MCF 10A (cell line): ENCODE measurements around the gene STOX2. TPM values are rescaled to one million over a fixed set of nuclear protein-coding genes. Genes with fewer than 3 reads are reported as not detected.

Experiments
- BruUV-seq: library from RNA; stranded (reverse); fragments of 400-500 nt; replicated peaks from 2 replicates; lab custom pipeline; 2021; lab: Mats Ljungman, UMichigan
- CTCF ChIA-PET: fragments of 300-600 bp; sonication (Branson Sonifier 250); formaldehyde crosslinking; extraction: SDS; loops from one replicate; lab custom pipeline; 2021; ENCODE audit warnings: antibody characterized with exemption, inconsistent platforms; lab: Yijun Ruan, JAX
- POLR2A ChIA-PET: fragments of 300-600, 350-650 bp; sonication (Branson Sonifier 250); formaldehyde crosslinking; extraction: SDS; loops from one replicate; lab custom pipeline; 2020; ENCODE audit warnings: antibody characterized with exemption, inconsistent platforms; lab: Yijun Ruan, JAX
- DNase-seq: peaks from one replicate; pipeline ENCODE4 v3.0.0-alpha.2; 2018; ENCODE audit not compliant: unreplicated experiment
- H3K27ac Mint-ChIP-seq: one replicate; pipeline ENCODE4 v1.8.0; 2022; ENCODE audit warnings: mild to moderate bottlenecking, low read depth, mixed read lengths; ENCODE audit not compliant: unreplicated experiment
- H3K27me3 Mint-ChIP-seq: one replicate; pipeline ENCODE4 v1.8.0; 2022; ENCODE audit warnings: mixed read lengths; ENCODE audit not compliant: insufficient read depth, unreplicated experiment
- H3K36me3 Mint-ChIP-seq: one replicate; pipeline ENCODE4 v1.8.0; 2022; ENCODE audit warnings: mild to moderate bottlenecking, moderate library complexity, mixed read lengths; ENCODE audit not compliant: insufficient read depth, unreplicated experiment
- H3K4me1 Mint-ChIP-seq: one replicate; pipeline ENCODE4 v1.8.0; 2022; ENCODE audit warnings: mixed read lengths; ENCODE audit not compliant: insufficient read depth, unreplicated experiment
- H3K4me3 Mint-ChIP-seq: one replicate; pipeline ENCODE4 v1.8.0; 2022; ENCODE audit warnings: mild to moderate bottlenecking, moderate library complexity, mixed read lengths; ENCODE audit not compliant: unreplicated experiment
- H3K9me3 Mint-ChIP-seq: one replicate; pipeline ENCODE4 v1.8.0; 2022; ENCODE audit warnings: mixed read lengths; ENCODE audit not compliant: unreplicated experiment
- intact Hi-C: fragments of 100-400 bp; cut with micrococcal nuclease; formaldehyde crosslinking; loops from 2 replicates; pipeline ENCODE4 v1.14.1; 2022
- total RNA-seq: library from RNA; stranded (reverse); gene quantifications from 2 replicates; pipeline ENCODE4 v1.2.3, GENCODE V29; 2022
- TF ChIP-seq, protein P1 (sequence below): fragments of 200-600 bp; IDR thresholded peaks from one replicate; pipeline ENCODE4 v1.8.0; 2022; ENCODE audit warnings: antibody characterized with exemption, mild to moderate bottlenecking; ENCODE audit not compliant: unreplicated experiment

Gene STOX2
- total RNA-seq, 1 experiment from 2014 or later = 1.1 TPM

DNA sequence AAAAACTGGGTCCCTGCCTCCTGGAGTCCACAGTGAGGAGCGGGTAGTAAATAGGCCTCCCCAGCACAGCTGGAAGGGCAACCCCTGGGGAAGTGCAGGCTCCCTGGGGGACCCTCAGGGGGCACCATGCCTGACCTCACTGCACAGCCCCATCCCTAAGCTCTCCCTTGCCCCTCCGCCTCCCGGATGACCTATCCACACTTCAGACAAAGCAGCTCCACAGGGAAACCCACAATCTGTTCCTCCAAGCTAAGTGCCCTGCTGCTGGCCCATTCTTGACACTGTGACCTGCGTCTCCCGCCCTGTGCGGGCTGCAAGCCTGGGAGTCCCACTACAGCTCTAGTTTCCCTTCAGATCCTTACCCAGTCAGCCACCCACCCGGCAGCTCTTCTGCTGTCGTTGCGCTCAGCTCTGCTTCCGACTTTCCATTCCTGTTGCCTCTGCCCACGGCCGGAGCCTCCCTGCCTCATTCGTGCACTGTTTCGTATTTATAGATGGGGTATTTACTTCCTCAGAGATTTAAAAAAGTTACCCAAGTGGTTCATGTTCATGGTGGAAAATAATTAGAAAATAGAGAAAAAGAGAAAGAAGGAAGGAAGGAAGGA is 47.0 kb upstream of the STOX2 start:
- ChIA-PET POLR2A (no interaction called here), CTCF (interaction anchor here (0.5 to 1.4 kb wide), 3 partner anchors 15 to 52 kb away, joined by 3 to 6 read pairs (median 3); no protein-coding TSS in a partner anchor)
- intact Hi-C loops = no loop called here
- TF ChIP-seq, protein P1, sequence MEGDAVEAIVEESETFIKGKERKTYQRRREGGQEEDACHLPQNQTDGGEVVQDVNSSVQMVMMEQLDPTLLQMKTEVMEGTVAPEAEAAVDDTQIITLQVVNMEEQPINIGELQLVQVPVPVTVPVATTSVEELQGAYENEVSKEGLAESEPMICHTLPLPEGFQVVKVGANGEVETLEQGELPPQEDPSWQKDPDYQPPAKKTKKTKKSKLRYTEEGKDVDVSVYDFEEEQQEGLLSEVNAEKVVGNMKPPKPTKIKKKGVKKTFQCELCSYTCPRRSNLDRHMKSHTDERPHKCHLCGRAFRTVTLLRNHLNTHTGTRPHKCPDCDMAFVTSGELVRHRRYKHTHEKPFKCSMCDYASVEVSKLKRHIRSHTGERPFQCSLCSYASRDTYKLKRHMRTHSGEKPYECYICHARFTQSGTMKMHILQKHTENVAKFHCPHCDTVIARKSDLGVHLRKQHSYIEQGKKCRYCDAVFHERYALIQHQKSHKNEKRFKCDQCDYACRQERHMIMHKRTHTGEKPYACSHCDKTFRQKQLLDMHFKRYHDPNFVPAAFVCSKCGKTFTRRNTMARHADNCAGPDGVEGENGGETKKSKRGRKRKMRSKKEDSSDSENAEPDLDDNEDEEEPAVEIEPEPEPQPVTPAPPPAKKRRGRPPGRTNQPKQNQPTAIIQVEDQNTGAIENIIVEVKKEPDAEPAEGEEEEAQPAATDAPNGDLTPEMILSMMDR = no peak
- H3K4me3 Mint-ChIP-seq = no peak overlapping the region
- no peak overlapping the region for H3K27ac Mint-ChIP-seq
- no peaks in the 10 kb centered on the region for H3K9me3 Mint-ChIP-seq
- no peak for DNase-seq
- no peaks in the 10 kb centered on the region for H3K36me3 Mint-ChIP-seq
- no peaks in the 10 kb centered on the region for H3K27me3 Mint-ChIP-seq
- BruUV-seq = no TSS peak
- H3K4me1 Mint-ChIP-seq = no peaks in the 10 kb centered on the region

DNA sequence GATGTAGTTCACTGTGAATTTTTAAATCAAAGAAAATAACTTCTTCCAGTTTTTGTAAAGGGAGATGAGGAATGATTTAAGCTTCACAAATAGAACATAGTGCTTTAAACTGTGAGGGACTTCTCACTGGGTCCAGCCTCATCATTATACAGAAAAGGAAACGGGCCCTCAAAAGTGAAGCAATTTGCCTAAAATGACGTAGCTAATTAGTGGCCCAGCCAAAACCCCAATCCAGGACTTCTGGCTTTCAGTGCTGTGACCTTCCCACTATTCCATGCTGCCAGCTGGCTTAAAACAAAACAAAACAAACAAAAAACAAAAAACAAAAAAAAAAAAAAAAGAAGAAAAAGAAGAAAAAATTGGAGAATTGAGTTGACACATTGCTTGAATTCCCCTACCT is 45.0 kb upstream of the STOX2 start:
- TF ChIP-seq, protein P1 = no peak
- Mint-ChIP-seq H3K9me3 (no peaks in the 10 kb centered on the region), H3K27ac (no peak overlapping the region), H3K4me3 (no peak overlapping the region), H3K4me1 (no peaks in the 10 kb centered on the region), H3K27me3 (peaks cover 9% of the 10 kb centered on the region), H3K36me3 (no peaks in the 10 kb centered on the region)
- intact Hi-C loops = no loop called here
- no TSS peak for BruUV-seq
- ChIA-PET POLR2A (no interaction called here), CTCF (interaction anchor here (0.6 kb wide), 1 partner anchor 751 kb away, joined by 3 read pairs; no protein-coding TSS in a partner anchor)
- DNase-seq = no peak

- H3K27ac Mint-ChIP-seq = no peak overlapping the region
- H3K4me1 Mint-ChIP-seq = no peaks in the 10 kb centered on the region
- no TSS peak for BruUV-seq
- intact Hi-C loops = no loop called here
- TF ChIP-seq, protein P1 = no peak
- no peaks in the 10 kb centered on the region for H3K9me3 Mint-ChIP-seq
- CTCF ChIA-PET = interaction anchor here (0.6 to 1.4 kb wide), 2 partner anchors 232 to 307 kb away, joined by 3 to 4 read pairs; no protein-coding TSS in a partner anchor
- H3K27me3 Mint-ChIP-seq = peaks cover 11% of the 10 kb centered on the region
- POLR2A ChIA-PET = no interaction called here
- no peak overlapping the region for H3K4me3 Mint-ChIP-seq
- H3K36me3 Mint-ChIP-seq = no peaks in the 10 kb centered on the region
- no peak for DNase-seq
These were observed 44.4 kb upstream of the STOX2 start for GRCh38 chr4:183860731-183861130.

DNA sequence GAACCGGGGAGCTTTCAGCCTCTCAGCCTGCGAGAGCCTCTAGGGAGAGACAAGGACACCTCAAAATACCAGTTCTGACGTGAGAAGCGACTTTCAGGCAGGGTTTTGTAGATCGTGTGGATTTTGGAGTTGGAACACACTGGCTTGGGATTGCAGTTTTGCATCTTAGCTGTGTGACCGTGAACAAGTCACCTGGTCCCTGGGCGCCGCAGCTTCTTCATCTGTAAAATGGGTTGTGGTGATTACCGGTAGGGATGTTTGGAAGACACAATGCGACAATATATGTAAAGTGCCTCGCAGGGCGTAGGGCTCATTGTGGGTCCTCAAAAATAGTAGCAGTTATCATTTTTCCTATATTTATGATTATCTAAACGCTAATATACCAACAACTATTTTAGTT is 43.7 kb upstream of the STOX2 start:
- no TSS peak for BruUV-seq
- ChIA-PET POLR2A (no interaction called here), CTCF (interaction anchor here (0.8 to 1.4 kb wide), 2 partner anchors 303 to 307 kb away, joined by 3 to 6 read pairs; no protein-coding TSS in a partner anchor)

More for the DNA sequence above, 43.7 kb upstream of the STOX2 start:
- no peaks in the 10 kb centered on the region for H3K9me3 Mint-ChIP-seq
- no peak for DNase-seq
- H3K4me3 Mint-ChIP-seq = no peak overlapping the region
- intact Hi-C loops = no loop called here
- no peaks in the 10 kb centered on the region for H3K36me3 Mint-ChIP-seq
- TF ChIP-seq, protein P1 = no peak
- H3K27ac Mint-ChIP-seq = no peak overlapping the region
- no peaks in the 10 kb centered on the region for H3K4me1 Mint-ChIP-seq
- H3K27me3 Mint-ChIP-seq = peaks cover 11% of the 10 kb centered on the region
